Hepatocyte (in vitro differentiated cells): ENCODE data around the gene SLCO1B1. TPM values are rescaled to one million over a fixed set of nuclear protein-coding genes. Genes with fewer than 3 reads are reported as not detected.
"Not testable (repeated sequence)": the region's sequence is repeated elsewhere in the genome, so short reads cannot be mapped to it uniquely, and the experiment has no call there.

Experiments
- DNase-seq: peaks from one replicate; pipeline ENCODE4 v3.0.0-alpha.2; 2016; ENCODE audit warnings: low spot score
- H2AFZ ChIP-seq: fragments of 200-600 bp; sonication (generic); 2 replicates; pipeline ENCODE4 v1.6.0; 2016; ENCODE audit warnings: antibody characterized with exemption, mild to moderate bottlenecking
- H3K27ac ChIP-seq: fragments of 200-600 bp; sonication (generic); 2 replicates; pipeline ENCODE4 v1.5.1; 2016; ENCODE audit warnings: mild to moderate bottlenecking
- H3K27me3 ChIP-seq: fragments of 200-600 bp; sonication (generic); 2 replicates; pipeline ENCODE4 v1.6.1; 2016
- H3K36me3 ChIP-seq: fragments of 200-600 bp; sonication (generic); replicated peaks from 2 replicates; pipeline ENCODE4 v1.5.1; 2016; ENCODE audit warnings: low read depth; ENCODE audit not compliant: insufficient read depth
- H3K4me1 ChIP-seq: fragments of 200-600 bp; sonication (generic); 2 replicates; pipeline ENCODE4 v1.5.1; 2016; ENCODE audit warnings: mild to moderate bottlenecking, moderate library complexity; ENCODE audit not compliant: insufficient read depth
- H3K4me2 ChIP-seq: fragments of 200-600 bp; sonication (generic); 2 replicates; pipeline ENCODE4 v1.6.0; 2016
- H3K4me3 ChIP-seq: fragments of 200-600 bp; sonication (generic); 2 replicates; pipeline ENCODE4 v1.5.1; 2016; ENCODE audit warnings: mild to moderate bottlenecking
- H3K79me2 ChIP-seq: fragments of 200-600 bp; sonication (generic); 2 replicates; pipeline ENCODE4 v1.6.0; 2017; ENCODE audit warnings: mild to moderate bottlenecking
- H3K9me2 ChIP-seq: fragments of 200-600 bp; sonication (generic); replicated peaks from 2 replicates; pipeline ENCODE4 v1.6.0; 2017; ENCODE audit warnings: mild to moderate bottlenecking; ENCODE audit not compliant: insufficient read depth
- H3K9me3 ChIP-seq: fragments of 200-600 bp; sonication (generic); 2 replicates; pipeline ENCODE4 v1.5.1; 2016; ENCODE audit warnings: low read depth, mild to moderate bottlenecking
- H4K20me1 ChIP-seq: fragments of 200-600 bp; sonication (generic); 2 replicates; pipeline ENCODE4 v1.6.0; 2016; ENCODE audit warnings: mild to moderate bottlenecking; ENCODE audit not compliant: insufficient read depth, poor library complexity, severe bottlenecking
- EZH2 ChIP-seq: fragments of 200-600 bp; sonication (generic); IDR thresholded peaks from 2 replicates; pipeline ENCODE4 v1.6.1; 2016; ENCODE audit warnings: antibody characterized with exemption, mild to moderate bottlenecking, borderline replicate concordance
- EZH2phosphoT487 ChIP-seq: fragments of 200-600 bp; sonication (generic); IDR thresholded peaks from one replicate; pipeline ENCODE4 v1.6.1; 2018; ENCODE audit warnings: antibody characterized with exemption, mild to moderate bottlenecking, low read depth, moderate library complexity; ENCODE audit not compliant: unreplicated experiment, severe bottlenecking
- WGBS: methylation state at CpG from one replicate; pipeline ENCODE4 v1.1.6; 2016; ENCODE audit warnings: low lambda C conversion rate; ENCODE audit errors: missing lambda C conversion rate; 5-methylcytosine and 5-hydroxymethylcytosine counted together
- polyA plus RNA-seq: library from polyadenylated mRNA; unstranded; fragments of >200 nt; fragmentation: Nextera tagmentation; extraction: Ambion mirVana; gene quantifications from 2 replicates; pipeline ENCODE4 v1.2.1, GENCODE V29; 2016
- total RNA-seq: library from RNA; depleted of rRNA; stranded (reverse); fragments of >200 nt; gene quantifications from 2 replicates; pipeline ENCODE4 v1.2.3, GENCODE V29; 2014
- TF ChIP-seq, protein P1 (sequence below): fragments of 200-600 bp; sonication (generic); IDR thresholded peaks from 2 replicates; pipeline ENCODE4 v1.5.1; 2016; ENCODE audit warnings: antibody characterized with exemption, mild to moderate bottlenecking; ENCODE audit not compliant: poor library complexity

SLCO1B1 gene
- total and polyA plus RNA-seq, 2 experiments from 2014 or later = 8.9 to 33.4 TPM

DNA sequence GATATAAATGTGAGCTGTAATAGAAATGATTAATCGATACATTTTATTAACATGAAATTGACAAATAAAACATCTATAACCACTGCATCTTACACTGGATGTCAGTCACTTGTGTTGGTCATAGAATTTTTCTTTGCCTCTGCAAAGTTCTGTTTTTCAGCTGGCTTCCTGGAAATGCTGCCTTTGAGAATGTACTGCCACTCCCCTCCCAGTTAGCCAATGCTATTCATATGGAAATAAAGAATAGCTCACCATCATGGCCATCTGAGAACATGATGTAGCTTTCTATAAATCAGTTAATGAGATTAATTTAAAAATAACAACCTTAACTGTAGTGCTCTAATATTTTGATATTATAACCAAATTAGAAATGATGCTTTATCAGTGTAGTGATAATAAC is 41.1 kb downstream of the SLCO1B1 start:
- Histone ChIP-seq H3K27me3 (no peaks in the 10 kb centered on the region), H3K36me3 (no peaks in the 10 kb centered on the region), H3K9me2 (no peaks in the 10 kb centered on the region), H3K9me3 (no peaks in the 10 kb centered on the region), H3K4me2 (no peak overlapping the region), H3K27ac (no peak overlapping the region), H2AFZ (no peak overlapping the region), H3K4me1 (no peaks in the 10 kb centered on the region), H4K20me1 (no peaks in the 10 kb centered on the region), H3K4me3 (no peak overlapping the region), H3K79me2 (no peaks in the 10 kb centered on the region)
- DNase-seq = no peak
- TF ChIP-seq, protein P1, sequence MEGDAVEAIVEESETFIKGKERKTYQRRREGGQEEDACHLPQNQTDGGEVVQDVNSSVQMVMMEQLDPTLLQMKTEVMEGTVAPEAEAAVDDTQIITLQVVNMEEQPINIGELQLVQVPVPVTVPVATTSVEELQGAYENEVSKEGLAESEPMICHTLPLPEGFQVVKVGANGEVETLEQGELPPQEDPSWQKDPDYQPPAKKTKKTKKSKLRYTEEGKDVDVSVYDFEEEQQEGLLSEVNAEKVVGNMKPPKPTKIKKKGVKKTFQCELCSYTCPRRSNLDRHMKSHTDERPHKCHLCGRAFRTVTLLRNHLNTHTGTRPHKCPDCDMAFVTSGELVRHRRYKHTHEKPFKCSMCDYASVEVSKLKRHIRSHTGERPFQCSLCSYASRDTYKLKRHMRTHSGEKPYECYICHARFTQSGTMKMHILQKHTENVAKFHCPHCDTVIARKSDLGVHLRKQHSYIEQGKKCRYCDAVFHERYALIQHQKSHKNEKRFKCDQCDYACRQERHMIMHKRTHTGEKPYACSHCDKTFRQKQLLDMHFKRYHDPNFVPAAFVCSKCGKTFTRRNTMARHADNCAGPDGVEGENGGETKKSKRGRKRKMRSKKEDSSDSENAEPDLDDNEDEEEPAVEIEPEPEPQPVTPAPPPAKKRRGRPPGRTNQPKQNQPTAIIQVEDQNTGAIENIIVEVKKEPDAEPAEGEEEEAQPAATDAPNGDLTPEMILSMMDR = no peak
- TF ChIP-seq EZH2phosphoT487 = no peak
- no peak for TF ChIP-seq EZH2
- WGBS = 94% methylated on average over 1 of the region's 1 CpG

DNA sequence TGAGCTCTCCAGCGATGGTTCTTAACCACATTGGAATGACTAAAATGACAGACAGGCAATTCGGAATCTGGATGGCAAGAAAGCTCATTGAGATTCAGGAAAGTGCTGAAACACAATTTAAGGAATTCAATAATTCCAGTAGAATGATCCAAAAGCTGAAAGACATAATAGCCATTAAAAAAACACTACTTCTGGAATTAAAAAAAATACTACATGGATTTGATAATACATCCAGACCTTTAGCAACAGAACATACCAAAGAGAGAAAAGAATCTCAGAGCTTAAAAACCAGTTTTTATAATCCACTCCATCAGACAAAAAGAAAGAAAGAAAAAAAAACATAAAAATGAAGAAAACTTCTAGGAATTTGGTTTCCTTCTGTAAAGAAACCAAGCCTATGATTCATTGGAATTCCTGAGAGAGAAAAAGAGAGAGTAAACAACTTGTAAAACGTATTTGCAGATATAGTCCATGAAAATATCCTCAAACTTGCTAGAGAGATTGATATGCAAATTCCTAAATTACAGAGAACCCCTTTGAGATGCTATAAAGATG is 52.8 kb downstream of the SLCO1B1 start:
- no peak overlapping the region for H2AFZ ChIP-seq
- no peaks in the 10 kb centered on the region for H3K4me1 ChIP-seq
- no peaks in the 10 kb centered on the region for H3K9me2 ChIP-seq
- no peak for TF ChIP-seq EZH2phosphoT487
- TF ChIP-seq, protein P1 = no peak
- TF ChIP-seq EZH2 = no peak
- no peak overlapping the region for H3K4me3 ChIP-seq
- H4K20me1 ChIP-seq = no peaks in the 10 kb centered on the region
- no peaks in the 10 kb centered on the region for H3K36me3 ChIP-seq
- no peak overlapping the region for H3K4me2 ChIP-seq
- no peaks in the 10 kb centered on the region for H3K27me3 ChIP-seq
- DNase-seq = no peak
- 69% methylated on average over 3 of the region's 3 CpGs for WGBS
- no peak overlapping the region for H3K27ac ChIP-seq
- no peaks in the 10 kb centered on the region for H3K9me3 ChIP-seq
- H3K79me2 ChIP-seq = no peaks in the 10 kb centered on the region

DNA sequence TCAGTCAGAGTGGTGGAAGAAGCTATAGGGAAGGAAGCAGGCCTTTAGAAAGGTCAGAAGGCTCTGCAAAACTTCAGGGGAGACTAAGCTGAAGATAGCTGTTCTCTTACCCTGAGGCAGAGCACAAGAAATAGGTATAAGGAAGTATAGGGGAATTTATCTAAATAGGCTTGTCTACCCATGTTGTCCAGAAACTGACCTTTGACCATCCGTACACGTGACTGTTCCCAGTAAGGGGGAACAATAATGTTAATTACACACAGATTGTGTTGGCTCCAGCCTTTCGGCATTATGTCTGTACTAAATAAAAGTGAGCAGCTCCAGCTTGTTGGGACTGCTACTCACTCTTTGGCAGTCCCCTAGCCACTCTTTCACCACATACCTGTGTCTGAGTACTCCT is 59.0 kb downstream of the SLCO1B1 start:
- peak; percentile 10 for DNase-seq
- 55% methylated on average over 3 of the region's 3 CpGs for WGBS
- no peak overlapping the region for H3K4me3 ChIP-seq
- H4K20me1 ChIP-seq = no peaks in the 10 kb centered on the region
- H2AFZ ChIP-seq = no peak overlapping the region
- H3K4me1 ChIP-seq = no peaks in the 10 kb centered on the region
- no peaks in the 10 kb centered on the region for H3K36me3 ChIP-seq
- no peaks in the 10 kb centered on the region for H3K27me3 ChIP-seq
- H3K9me2 ChIP-seq = no peaks in the 10 kb centered on the region
- no peaks in the 10 kb centered on the region for H3K9me3 ChIP-seq
- no peak overlapping the region for H3K4me2 ChIP-seq
- H3K79me2 ChIP-seq = no peaks in the 10 kb centered on the region
- TF ChIP-seq, protein P1 = no peak
- TF ChIP-seq EZH2 = no peak
- no peak for TF ChIP-seq EZH2phosphoT487
- no peak overlapping the region for H3K27ac ChIP-seq

DNA sequence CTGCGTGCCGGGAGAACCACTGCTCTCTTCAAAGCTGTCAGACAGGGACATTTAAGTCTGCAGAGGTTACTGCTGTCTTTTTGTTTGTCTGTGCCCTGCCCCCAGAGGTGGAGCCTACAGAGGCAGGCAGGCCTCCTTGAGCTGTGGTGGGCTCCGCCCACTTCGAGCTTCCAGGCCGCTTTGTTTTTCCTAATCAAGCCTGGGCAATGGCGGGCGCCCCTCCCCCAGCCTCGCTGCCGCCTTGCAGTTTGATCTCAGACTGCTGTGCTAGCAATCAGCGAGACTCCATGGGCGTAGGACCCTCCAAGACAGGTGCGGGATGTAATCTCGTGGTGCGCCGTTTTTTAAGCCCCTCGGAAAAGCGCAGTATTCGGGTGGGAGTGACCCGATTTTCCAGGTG is 83.4 kb downstream of the SLCO1B1 start:
- not testable (repeated sequence) for H3K4me2 ChIP-seq, H2AFZ ChIP-seq, H3K4me1 ChIP-seq, H3K79me2 ChIP-seq, DNase-seq, H3K27me3 ChIP-seq, H3K36me3 ChIP-seq, H3K4me3 ChIP-seq, H3K9me2 ChIP-seq, H3K27ac ChIP-seq, H3K9me3 ChIP-seq, H4K20me1 ChIP-seq
- 43% methylated on average over 17 of the region's 19 CpGs for WGBS
